ENCODE data around the gene SPATA3. TPM values are rescaled to one million over a fixed set of nuclear protein-coding genes. Genes with fewer than 3 reads are reported as not detected.
A peak's percentile ranks its signal among the peaks of the same experiment; 100 is the strongest.

SPATA3 gene
- not detected for total RNA-seq

DNA sequence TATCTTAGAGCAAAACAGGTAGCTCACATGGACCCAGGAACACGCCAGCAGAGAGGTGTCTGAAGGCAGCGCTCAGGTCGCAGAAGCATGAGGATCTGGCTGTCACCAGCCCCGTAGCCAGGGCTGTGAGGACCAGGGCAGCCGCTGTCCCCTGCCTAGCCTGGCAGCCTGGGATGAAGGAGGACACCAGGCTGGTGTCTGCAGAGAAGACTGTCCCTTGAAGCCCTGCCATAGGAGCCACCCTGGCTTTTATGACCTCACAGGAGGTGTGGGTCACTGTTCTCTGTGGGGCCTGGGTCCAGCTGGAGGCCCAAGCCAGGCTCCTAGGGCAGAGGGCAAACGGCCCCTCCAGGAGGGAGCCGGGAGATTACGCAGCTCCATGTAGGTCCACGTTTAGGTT lies at the start of gene SPATA3:
TSS of gene SPATA3 (plus strand) at position 301 of the 400 bp plus-strand sequence. CDS start 113 bp downstream, outside the sequence.
- Histone ChIP-seq H3K4me3 (no peak within 1 kb of the TSS), H3K4me1 (no peaks in the 10 kb centered on the region), H3K36me3 (no peaks in the 10 kb centered on the region), H3K9me3 (no peaks in the 10 kb centered on the region), H3K27me3 (no peaks in the 10 kb centered on the region), H3K27ac (no peak within 1 kb of the TSS)
- TF ChIP-seq CTCF (IDR thresholded peaks at IDR 0.05): no peak
- intact Hi-C loops (cut with DNase I): no loop called here
- DNase-seq (ENCODE audit: low spot score in 2 of 2): no peak

GRCh38 chr2:230946429-230947234 lies 49.3 kb upstream of the SPATA3 start:
- DNase-seq (ENCODE audit: low spot score in 2 of 2): peak in 1 of 2 donors; percentile 4
- Histone ChIP-seq H3K27ac (no peak overlapping the region), H3K27me3 (no peaks in the 10 kb centered on the region), H3K36me3 (no peaks in the 10 kb centered on the region), H3K4me1 (no peaks in the 10 kb centered on the region), H3K9me3 (no peaks in the 10 kb centered on the region), H3K4me3 (no peak overlapping the region)
- intact Hi-C loops (cut with DNase I): no loop called here
- no peak for TF ChIP-seq CTCF (IDR thresholded peaks at IDR 0.05)

DNA sequence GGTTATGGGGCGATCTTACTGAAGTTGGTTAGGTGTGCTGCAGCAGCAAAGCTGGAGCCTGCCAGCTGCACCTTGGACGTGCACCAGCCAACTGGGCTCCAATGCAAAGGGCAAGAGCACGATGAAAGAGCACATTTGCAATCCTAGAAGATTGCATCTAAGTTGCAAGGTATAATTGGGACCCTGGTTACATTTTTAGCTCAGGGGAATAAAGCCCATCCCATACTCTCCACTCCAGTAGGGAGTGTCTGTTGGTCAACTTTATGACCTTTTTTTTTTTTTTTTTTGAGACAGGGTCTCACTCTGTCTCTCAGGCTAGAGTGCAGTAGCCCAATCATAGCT lies 48.7 kb upstream of the SPATA3 start:
- H3K27ac ChIP-seq: no peak overlapping the region
- no peaks in the 10 kb centered on the region for H3K27me3 ChIP-seq
- no peak overlapping the region for H3K4me3 ChIP-seq
- TF ChIP-seq CTCF (IDR thresholded peaks at IDR 0.05): no peak
- H3K9me3 ChIP-seq: no peaks in the 10 kb centered on the region
- no peaks in the 10 kb centered on the region for H3K4me1 ChIP-seq
- H3K36me3 ChIP-seq: no peaks in the 10 kb centered on the region
- DNase-seq (ENCODE audit: low spot score in 2 of 2): no peak
- intact Hi-C loops (cut with DNase I): no loop called here

GRCh38 chr2:230947908-230948365 lies 48.0 kb upstream of the SPATA3 start:
- H3K27ac ChIP-seq: no peak overlapping the region
- H3K27me3 ChIP-seq: no peaks in the 10 kb centered on the region
- intact Hi-C loops (cut with DNase I): no loop called here
- DNase-seq (ENCODE audit: low spot score in 2 of 2): peak in 1 of 2 donors; percentile 52
- no peak overlapping the region for H3K4me3 ChIP-seq
- no peaks in the 10 kb centered on the region for H3K4me1 ChIP-seq
- no peaks in the 10 kb centered on the region for H3K36me3 ChIP-seq
- H3K9me3 ChIP-seq: no peaks in the 10 kb centered on the region
- no peak for TF ChIP-seq CTCF (IDR thresholded peaks at IDR 0.05)

- intact Hi-C loops (cut with DNase I): no loop called here
- H3K4me1 ChIP-seq: no peaks in the 10 kb centered on the region
- no peak overlapping the region for H3K4me3 ChIP-seq
- no peaks in the 10 kb centered on the region for H3K9me3 ChIP-seq
- peak in 1 of 2 donors; percentile 19 for DNase-seq (ENCODE audit: low spot score in 2 of 2)
- H3K36me3 ChIP-seq: no peaks in the 10 kb centered on the region
- H3K27me3 ChIP-seq: no peaks in the 10 kb centered on the region
- no peak for TF ChIP-seq CTCF (IDR thresholded peaks at IDR 0.05)
- H3K27ac ChIP-seq: no peak overlapping the region
Measured at GRCh38 chr2:230949966-230950873, 45.7 kb upstream of the SPATA3 start.

Measured in ascending aorta (tissue), 2 donors.